Spleen (tissue), 7 donors: ENCODE measurements around the gene GUCY2C.

Source experiments
- POLR2A ChIP-seq, 3 donors: fragments of 450-650 bp; IDR thresholded peaks; one replicate each; pipeline ENCODE4 v1.5.1; 2017; ENCODE audit warnings: antibody characterized with exemption in 3 of 3, mild to moderate bottlenecking in 1 of 3
- POLR2AphosphoS5 ChIP-seq, 3 donors: sonication (generic); formaldehyde crosslinking; IDR thresholded peaks; one replicate each; pipeline ENCODE4 v1.5.1; 2017; ENCODE audit warnings: antibody characterized with exemption in 3 of 3
- TF ChIP-seq, protein P1 (sequence below), 11 experiments: fragments of 200-600 bp in 7 of 11; fragments of 450-650 bp in 4 of 11; sonication (generic) in 4 of 11; IDR thresholded peaks in 8 of 11; conservative IDR thresholded peaks in 3 of 11; 1 replicate in 7 of 11; 2 replicates in 4 of 11; pipeline versions ENCODE4 v1.4.0 to v1.8.0; 2016 to 2021; ENCODE audit warnings: antibody characterized with exemption in 11 of 11, inconsistent platforms in 4 of 11, mild to moderate bottlenecking in 1 of 11
- donor health status: DM: no; HTN: no; CAD: no; lungs with moderate emphysema.
- donor health status: DM: no; HTN: no; CAD: no.
- donor health status: DM: no; HTN: no; CAD: no.

DNA sequence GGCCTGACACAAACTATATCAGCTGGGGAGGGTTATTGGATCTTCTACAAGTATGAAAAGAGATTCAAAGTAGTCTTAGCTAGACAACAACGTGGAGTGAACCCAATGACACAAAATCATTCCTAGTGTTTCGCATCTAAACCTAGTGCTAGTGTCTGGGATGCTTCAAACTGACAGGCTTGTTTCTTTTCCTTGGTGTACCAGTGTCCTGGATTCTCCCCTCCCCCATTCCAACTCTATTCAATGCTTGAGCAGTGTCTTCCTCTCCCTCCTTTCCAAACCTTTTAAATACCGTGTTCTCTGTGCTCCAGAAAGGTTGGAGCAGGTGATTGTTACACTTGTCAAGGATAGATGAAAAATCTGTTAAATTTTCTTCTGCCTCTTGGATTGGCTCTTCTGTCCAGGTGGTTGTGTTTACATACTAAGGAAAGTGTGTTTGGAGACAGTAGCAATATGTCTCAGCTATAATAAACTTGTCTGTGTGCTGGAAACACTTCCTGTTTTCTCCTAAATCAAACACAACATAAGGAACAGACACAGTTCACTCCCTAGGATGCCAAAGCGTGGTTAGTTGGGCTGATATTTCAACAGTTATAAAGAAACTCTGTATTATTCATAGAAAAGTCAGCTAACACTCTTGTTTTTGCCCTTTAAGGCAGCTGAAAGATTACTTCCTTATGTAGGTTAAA, 14.4 kb upstream of the GUCY2C start:
- TF ChIP-seq, protein P1, sequence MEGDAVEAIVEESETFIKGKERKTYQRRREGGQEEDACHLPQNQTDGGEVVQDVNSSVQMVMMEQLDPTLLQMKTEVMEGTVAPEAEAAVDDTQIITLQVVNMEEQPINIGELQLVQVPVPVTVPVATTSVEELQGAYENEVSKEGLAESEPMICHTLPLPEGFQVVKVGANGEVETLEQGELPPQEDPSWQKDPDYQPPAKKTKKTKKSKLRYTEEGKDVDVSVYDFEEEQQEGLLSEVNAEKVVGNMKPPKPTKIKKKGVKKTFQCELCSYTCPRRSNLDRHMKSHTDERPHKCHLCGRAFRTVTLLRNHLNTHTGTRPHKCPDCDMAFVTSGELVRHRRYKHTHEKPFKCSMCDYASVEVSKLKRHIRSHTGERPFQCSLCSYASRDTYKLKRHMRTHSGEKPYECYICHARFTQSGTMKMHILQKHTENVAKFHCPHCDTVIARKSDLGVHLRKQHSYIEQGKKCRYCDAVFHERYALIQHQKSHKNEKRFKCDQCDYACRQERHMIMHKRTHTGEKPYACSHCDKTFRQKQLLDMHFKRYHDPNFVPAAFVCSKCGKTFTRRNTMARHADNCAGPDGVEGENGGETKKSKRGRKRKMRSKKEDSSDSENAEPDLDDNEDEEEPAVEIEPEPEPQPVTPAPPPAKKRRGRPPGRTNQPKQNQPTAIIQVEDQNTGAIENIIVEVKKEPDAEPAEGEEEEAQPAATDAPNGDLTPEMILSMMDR (IDR thresholded peaks at IDR 0.05 in 8 of 11, conservative IDR thresholded peaks at IDR 0.05 in 3 of 11): no peak
- no peak for TF ChIP-seq POLR2AphosphoS5 (IDR thresholded peaks at IDR 0.05)
- no peak for TF ChIP-seq POLR2A (IDR thresholded peaks at IDR 0.05)
